IMR-90 (cell line): ENCODE measurements around the gene CCDC88C. TPM values are rescaled to one million over a fixed set of nuclear protein-coding genes. Genes with fewer than 3 reads are reported as not detected.

ENCODE experiments used
- ATAC-seq: fragments of 200-7000 bp; cut with Tn5 transposase; 2 replicates; pipeline ENCODE4 v1.9.1; 2020; ENCODE audit warnings: low read depth, mild to moderate bottlenecking, moderate library complexity
- BruUV-seq: library from RNA; stranded (reverse); fragments of 400-500 nt; replicated peaks from 2 replicates; lab custom pipeline; 2021; lab: Mats Ljungman, UMichigan
- CTCF ChIA-PET: fragments of 300-600 bp; formaldehyde crosslinking; extraction: SDS; loops from one replicate; lab custom pipeline; 2021; ENCODE audit warnings: antibody characterized with exemption; lab: Yijun Ruan, JAX
- POLR2A ChIA-PET: fragments of 300-600 bp; sonication (Branson Sonifier 250); formaldehyde crosslinking; loops from one replicate; lab custom pipeline; 2022; ENCODE audit warnings: antibody characterized with exemption; ENCODE audit not compliant: unreplicated experiment; lab: Charles Lee
- DNase-seq: peaks from one replicate; pipeline ENCODE4 v3.0.0; 2013
- H2AFZ ChIP-seq: replicated peaks from 2 replicates; pipeline ENCODE3; 2013; ENCODE audit warnings: low read length, mild to moderate bottlenecking; ENCODE audit not compliant: poor library complexity
- H2AK5ac ChIP-seq: 2 replicates; pipeline ENCODE4 v1.6.1; 2013; ENCODE audit warnings: low read depth, low read length, inconsistent platforms
- H2AK9ac ChIP-seq: replicated peaks from 2 replicates; pipeline ENCODE3; 2013; ENCODE audit warnings: mild to moderate bottlenecking, low read depth, low read length, moderate library complexity; ENCODE audit not compliant: poor library complexity
- H2BK120ac ChIP-seq: 2 replicates; pipeline ENCODE4 v1.6.1; 2013; ENCODE audit warnings: low read depth, low read length, inconsistent platforms
- H2BK15ac ChIP-seq: 3 replicates; pipeline ENCODE4 v1.6.1; 2013; ENCODE audit warnings: low read depth, low read length, inconsistent platforms
- H2BK20ac ChIP-seq: 2 replicates; pipeline ENCODE4 v1.6.1; 2013; ENCODE audit warnings: low read depth, mild to moderate bottlenecking, inconsistent platforms, low read length, moderate library complexity
- H2BK5ac ChIP-seq: 2 replicates; pipeline ENCODE4 v1.6.1; 2013; ENCODE audit warnings: mild to moderate bottlenecking, low read depth, low read length, inconsistent platforms; ENCODE audit not compliant: poor library complexity, severe bottlenecking
- H3K14ac ChIP-seq: replicated peaks from 2 replicates; pipeline ENCODE4 v1.6.1; 2013; ENCODE audit warnings: low read depth, low read length, inconsistent platforms
- H3K18ac ChIP-seq: 2 replicates; pipeline ENCODE4 v1.6.1; 2013; ENCODE audit warnings: low read depth, low read length, control low read depth
- H3K23ac ChIP-seq: 2 replicates; pipeline ENCODE4 v1.6.1; 2013; ENCODE audit warnings: low read depth, low read length, inconsistent platforms
- H3K27ac ChIP-seq: 2 replicates; pipeline ENCODE4 v1.5.1; 2013; ENCODE audit warnings: mild to moderate bottlenecking, control low read depth, low read length; ENCODE audit not compliant: insufficient read depth
- H3K27me3 ChIP-seq: 2 replicates; pipeline ENCODE4 v1.6.1; 2013; ENCODE audit warnings: low read length; ENCODE audit not compliant: control insufficient read depth, insufficient read depth
- H3K36me3 ChIP-seq: 2 replicates; pipeline ENCODE4 v1.6.1; 2013; ENCODE audit warnings: low read length, mixed read lengths; ENCODE audit not compliant: control insufficient read depth, insufficient read depth
- H3K4ac ChIP-seq: 2 replicates; pipeline ENCODE4 v1.6.1; 2013; ENCODE audit warnings: low read depth, low read length, inconsistent platforms
- H3K4me1 ChIP-seq: 2 replicates; pipeline ENCODE4 v1.6.1; 2013; ENCODE audit warnings: low read length, mixed read lengths; ENCODE audit not compliant: control insufficient read depth, insufficient read depth
- H3K4me2 ChIP-seq: 2 replicates; pipeline ENCODE4 v1.6.1; 2013; ENCODE audit warnings: low read depth, mild to moderate bottlenecking, control low read depth, low read length, moderate library complexity
- H3K4me3 ChIP-seq: 2 replicates; pipeline ENCODE4 v1.5.1; 2013; ENCODE audit warnings: low read depth, mild to moderate bottlenecking, control low read depth, low read length, moderate library complexity; ENCODE audit not compliant: insufficient read depth
- H3K56ac ChIP-seq: 2 replicates; pipeline ENCODE4 v1.6.1; 2013; ENCODE audit warnings: low read length, inconsistent platforms; ENCODE audit not compliant: insufficient read depth; ENCODE audit errors: extremely low read depth
- H3K79me1 ChIP-seq, 2 experiments: 2 replicates each; pipeline ENCODE4 v1.6.1; 2013; ENCODE audit warnings: low read length in 2 of 2, inconsistent platforms in 1 of 2, low read depth in 1 of 2
- H3K9ac ChIP-seq: 2 replicates; pipeline ENCODE4 v1.6.1; 2013; ENCODE audit warnings: low read depth, low read length, control low read depth
- H3K9me1 ChIP-seq: 2 replicates; pipeline ENCODE4 v1.6.1; 2013; ENCODE audit warnings: low read length, inconsistent platforms; ENCODE audit not compliant: insufficient read depth
- H3K9me3 ChIP-seq: 2 replicates; pipeline ENCODE4 v1.6.1; 2013; ENCODE audit warnings: low read length; ENCODE audit not compliant: control insufficient read depth, insufficient read depth
- H4K20me1 ChIP-seq: 2 replicates; pipeline ENCODE4 v1.6.1; 2013; ENCODE audit warnings: low read length, inconsistent platforms; ENCODE audit not compliant: insufficient read depth
- H4K5ac ChIP-seq: 2 replicates; pipeline ENCODE4 v1.6.1; 2013; ENCODE audit warnings: mild to moderate bottlenecking, low read depth, low read length, control low read depth
- H4K8ac ChIP-seq, 2 experiments: 2 replicates each; pipeline ENCODE4 v1.6.1; 2013; ENCODE audit warnings: low read depth in 2 of 2, low read length in 2 of 2, control low read depth in 1 of 2, inconsistent platforms in 1 of 2
- H4K91ac ChIP-seq: 2 replicates; pipeline ENCODE4 v1.6.1; 2013; ENCODE audit warnings: low read depth, low read length, inconsistent platforms; ENCODE audit not compliant: insufficient read depth
- CEBPB ChIP-seq: IDR thresholded peaks from 2 replicates; pipeline ENCODE4 v1.6.1; 2012; ENCODE audit warnings: low read depth, low read length, improper control_type of control experiment
- RAD21 ChIP-seq: IDR thresholded peaks from 2 replicates; pipeline ENCODE4 v1.6.1; 2012; ENCODE audit warnings: low read length, improper control_type of control experiment
- RFX5 ChIP-seq: IDR thresholded peaks from 2 replicates; pipeline ENCODE4 v1.8.0; 2012; ENCODE audit warnings: low read depth, mild to moderate bottlenecking, low read length, moderate library complexity
- WGBS, 2 experiments: methylation state at CpG; one replicate each; pipeline versions ENCODE4 v1.1.5 to v1.1.7; 2013; ENCODE audit warnings: missing lambda C conversion rate in 2 of 2; ENCODE audit not compliant: insufficient read length in 1 of 2; ENCODE audit errors: extremely low coverage in 2 of 2; 5-methylcytosine and 5-hydroxymethylcytosine counted together
- dilution Hi-C: fragments of 300-500 bp; cut with HindIII; formaldehyde crosslinking; loops from one replicate; pipeline ENCODE4 v1.14.3; 2018; ENCODE audit warnings: low sequenced_read_pairs; ENCODE audit not compliant: unreplicated experiment
- in situ Hi-C: fragments of 300-500 bp; cut with MboI; formaldehyde crosslinking; loops from 3 replicates; pipeline ENCODE4 v1.14.3; 2019; ENCODE audit warnings: low sequenced_read_pairs, inconsistent platforms, mixed read lengths
- intact Hi-C: fragments of 100-400 bp; cut with micrococcal nuclease; formaldehyde crosslinking; loops from 2 replicates; pipeline ENCODE4 v1.10.0; 2022
- polyA plus RNA-seq, 3 experiments: library from polyadenylated mRNA; depleted of rRNA; stranded (reverse); fragments of >200 nt; gene quantifications; 2 replicates each; pipeline ENCODE4 v1.2.3, GENCODE V29; 2012; ENCODE audit warnings: low replicate concordance in 1 of 3
- total RNA-seq: library from RNA; depleted of rRNA; stranded (reverse); fragments of >200 nt; gene quantifications from 2 replicates; pipeline ENCODE4 v1.2.3, GENCODE V29; 2012

Gene CCDC88C
- total and polyA plus RNA-seq, 2 of the 4 experiments (the other 2 are of a cell fraction): 0.17 to 0.18 TPM

- TF ChIP-seq RAD21 (no peak), RFX5 (no peak), CEBPB (no peak)
- Histone ChIP-seq H3K4me3 (no peak overlapping the region), H3K18ac (no peak overlapping the region), H4K91ac (no peak overlapping the region), H3K4me1 (no peaks in the 10 kb centered on the region), H4K5ac (no peak overlapping the region), H2AK9ac (no peak overlapping the region), H3K14ac (no peak overlapping the region), H3K9me1 (no peaks in the 10 kb centered on the region), H3K27me3 (peaks cover 11% of the 10 kb centered on the region; the same call in 1 of the 2 replicates), H3K23ac (no peak overlapping the region), H3K9me3 (no peaks in the 10 kb centered on the region), H3K4ac (no peak overlapping the region), H3K9ac (no peak overlapping the region), H2AK5ac (no peak overlapping the region), H2BK15ac (no peak overlapping the region), H2AFZ (no peak overlapping the region), H3K36me3 (no peaks in the 10 kb centered on the region), H3K4me2 (no peak overlapping the region), H3K27ac (no peak overlapping the region), H3K79me1 (no peaks in the 10 kb centered on the region), H4K20me1 (no peaks in the 10 kb centered on the region), H2BK5ac (no peak overlapping the region), H2BK120ac (no peak overlapping the region), H3K56ac (no peak overlapping the region), H4K8ac (no peak overlapping the region), H2BK20ac (no peak overlapping the region)
- dilution Hi-C loops: no loop called here
- intact Hi-C loops: no loop called here
- ChIA-PET CTCF (no interaction called here), POLR2A (no interaction called here)
- no TSS peak for BruUV-seq
- in situ Hi-C loops: no loop called here
- DNase-seq: no peak
- WGBS, 2 experiments: 60% methylated on average over 1 of the region's 5 CpGs; no CpG with 5 or more reads in 1 of the 2 experiments
- no peak for ATAC-seq
Observed at GRCh38 chr14:91406982-91407381, 10.6 kb downstream of the CCDC88C start.
